Mesenchymal stem cell (in vitro differentiated cells and primary cell): Measurements from ENCODE around the gene CATSPER3.
"Not testable (repeated sequence)": the region's sequence is repeated elsewhere in the genome, so short reads cannot be mapped to it uniquely, and the experiment has no call there.

Experiments
- DNase-seq: peaks from one replicate; pipeline ENCODE4 v3.0.0-alpha.2; 2013
- H2AFZ ChIP-seq: one replicate; pipeline ENCODE4 v1.6.1; 2013; ENCODE audit warnings: low read depth, mild to moderate bottlenecking, control low read depth, inconsistent platforms, low read length, moderate library complexity
- H2AK5ac ChIP-seq: 2 replicates; pipeline ENCODE4 v1.6.1; 2013; ENCODE audit warnings: low read length, moderate library complexity, mild to moderate bottlenecking, inconsistent platforms; ENCODE audit not compliant: severe bottlenecking
- H2BK120ac ChIP-seq: one replicate; pipeline ENCODE4 v1.6.1; 2013; ENCODE audit warnings: low read depth, mild to moderate bottlenecking, inconsistent platforms, low read length, moderate library complexity
- H2BK12ac ChIP-seq, 2 experiments: one replicate each; pipeline ENCODE4 v1.6.1; 2013; ENCODE audit warnings: inconsistent platforms in 2 of 2, low read length in 2 of 2, mild to moderate bottlenecking in 2 of 2, moderate library complexity in 2 of 2, control low read depth in 1 of 2
- H2BK15ac ChIP-seq: one replicate; pipeline ENCODE4 v1.6.1; 2013; ENCODE audit warnings: mild to moderate bottlenecking, low read depth, inconsistent platforms; ENCODE audit not compliant: poor library complexity, severe bottlenecking
- H2BK5ac ChIP-seq: 2 replicates; pipeline ENCODE4 v1.6.1; 2013; ENCODE audit warnings: low read depth, mild to moderate bottlenecking, low read length, control low read depth, inconsistent platforms; ENCODE audit not compliant: poor library complexity, severe bottlenecking
- H3K14ac ChIP-seq, 2 experiments: one replicate each; pipeline ENCODE4 v1.6.1; 2013; ENCODE audit warnings: inconsistent platforms in 2 of 2, low read length in 2 of 2, control low read depth in 1 of 2, mild to moderate bottlenecking in 1 of 2, moderate library complexity in 1 of 2
- H3K18ac ChIP-seq, 2 experiments: one replicate each; pipeline ENCODE4 v1.6.1; 2013; ENCODE audit warnings: inconsistent platforms in 2 of 2, low read length in 2 of 2, control low read depth in 1 of 2, low read depth in 1 of 2, mild to moderate bottlenecking in 1 of 2
- H3K23ac ChIP-seq, 2 experiments: one replicate each; pipeline ENCODE4 v1.6.1; 2013; ENCODE audit warnings: inconsistent platforms in 2 of 2, low read length in 2 of 2, mild to moderate bottlenecking in 2 of 2, moderate library complexity in 2 of 2, control low read depth in 1 of 2
- H3K27ac ChIP-seq: 2 replicates; pipeline ENCODE4 v1.5.1; 2013; ENCODE audit warnings: mild to moderate bottlenecking, moderate library complexity, low read length, control low read depth, inconsistent platforms; ENCODE audit not compliant: poor library complexity, severe bottlenecking
- H3K27me3 ChIP-seq, 2 experiments: 2 replicates each; pipeline versions ENCODE4 v1.6.1 to v1.7.0; 2013; ENCODE audit warnings: low read length in 2 of 2, mild to moderate bottlenecking in 2 of 2, moderate library complexity in 2 of 2, control low read depth in 1 of 2, inconsistent platforms in 1 of 2; ENCODE audit not compliant: control insufficient read depth in 1 of 2, insufficient read depth in 1 of 2
- H3K36me3 ChIP-seq, 2 experiments: 2 replicates each; pipeline versions ENCODE4 v1.6.1 to v1.7.0; 2013; ENCODE audit warnings: low read length in 2 of 2, control low read depth in 1 of 2, inconsistent platforms in 1 of 2, low read depth in 1 of 2, mild to moderate bottlenecking in 1 of 2; ENCODE audit not compliant: insufficient read depth in 2 of 2, control insufficient read depth in 1 of 2
- H3K4ac ChIP-seq, 2 experiments: one replicate each; pipeline ENCODE4 v1.6.1; 2013; ENCODE audit warnings: inconsistent platforms in 2 of 2, low read length in 2 of 2, mild to moderate bottlenecking in 2 of 2, moderate library complexity in 2 of 2, control low read depth in 1 of 2, low read depth in 1 of 2
- H3K4me1 ChIP-seq: 2 replicates; pipeline ENCODE4 v1.6.1; 2013; ENCODE audit warnings: low read depth, low read length, control low read depth; ENCODE audit not compliant: control insufficient read depth, insufficient read depth
- H3K4me2 ChIP-seq: 2 replicates; pipeline ENCODE4 v1.6.1; 2013; ENCODE audit warnings: low read length, mild to moderate bottlenecking, inconsistent platforms; ENCODE audit not compliant: poor library complexity, severe bottlenecking
- H3K4me3 ChIP-seq, 2 experiments: 2 replicates each; pipeline versions ENCODE4 v1.5.1 to v1.7.0; 2013; ENCODE audit warnings: low read length in 2 of 2, mild to moderate bottlenecking in 2 of 2, control low read depth in 1 of 2, low read depth in 1 of 2; ENCODE audit not compliant: insufficient read depth in 1 of 2
- H3K79me1 ChIP-seq: replicated peaks from 2 replicates; pipeline ENCODE4 v1.6.1; 2013; ENCODE audit warnings: mild to moderate bottlenecking, control low read depth, low read length, inconsistent platforms; ENCODE audit not compliant: poor library complexity, severe bottlenecking
- H3K9ac ChIP-seq: 2 replicates; pipeline ENCODE4 v1.7.0; 2013; ENCODE audit warnings: mild to moderate bottlenecking, low read length, moderate library complexity
- H3K9me3 ChIP-seq: 2 replicates; pipeline ENCODE4 v1.7.0; 2013; ENCODE audit warnings: mild to moderate bottlenecking, low read length; ENCODE audit not compliant: control insufficient read depth
- H4K8ac ChIP-seq: one replicate; pipeline ENCODE4 v1.6.1; 2013; ENCODE audit warnings: inconsistent platforms, mild to moderate bottlenecking, low read length, moderate library complexity
- H4K91ac ChIP-seq: one replicate; pipeline ENCODE4 v1.6.1; 2013; ENCODE audit warnings: mild to moderate bottlenecking, low read length, inconsistent platforms
- WGBS: methylation state at CpG from one replicate; pipeline ENCODE4 v1.1.7; 2013; ENCODE audit warnings: mixed read lengths; 5-methylcytosine and 5-hydroxymethylcytosine counted together

Gene CATSPER3

DNA sequence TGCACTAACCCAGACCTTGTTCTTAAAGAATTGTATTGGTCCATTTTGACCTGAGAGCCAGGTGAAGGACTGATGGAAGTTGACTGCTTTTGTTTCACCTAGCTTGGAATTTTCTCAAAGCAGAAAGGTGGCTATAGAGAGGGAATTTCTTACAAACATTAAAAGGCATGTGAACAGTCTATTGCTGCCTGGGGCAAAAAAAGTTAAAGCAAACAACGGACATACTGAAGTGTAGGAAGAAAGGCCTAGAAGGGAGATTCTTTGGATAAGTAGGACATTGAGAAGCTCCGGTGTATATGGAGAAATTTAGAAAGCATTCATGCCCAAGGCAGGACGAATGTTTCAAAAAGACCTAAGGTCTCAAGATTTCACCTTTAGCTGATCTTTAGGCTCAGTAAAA, 11.7 kb downstream of the CATSPER3 start:
- 76% methylated on average over 3 of the region's 3 CpGs for WGBS

DNA sequence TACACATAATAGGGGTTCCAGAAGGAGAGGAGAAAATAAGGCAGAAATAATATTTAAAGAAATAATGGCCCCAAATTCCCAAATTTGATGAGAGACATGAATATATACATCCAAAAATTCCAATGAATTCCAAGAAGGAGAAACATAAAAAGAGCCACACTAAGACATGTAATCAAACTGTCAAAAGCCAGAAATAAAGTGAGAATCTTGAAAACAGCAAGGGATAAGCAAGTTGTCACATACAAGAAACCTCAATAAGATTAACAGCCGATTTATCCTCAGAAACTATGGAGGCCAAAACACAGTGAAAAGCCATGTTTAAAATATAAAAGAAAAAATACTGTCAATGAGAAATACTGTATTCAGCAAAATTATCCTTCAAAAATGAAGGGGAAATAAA, 14.5 kb downstream of the CATSPER3 start:
- WGBS: no CpG with 5 or more reads among the region's 1 CpG
- Histone ChIP-seq H3K36me3 (no peaks in the 10 kb centered on the region), H3K9ac (no peak overlapping the region), H3K14ac (no peak overlapping the region), H4K91ac (no peak overlapping the region), H3K27ac (no peak overlapping the region), H3K23ac (no peak overlapping the region), H2BK120ac (no peak overlapping the region), H2BK15ac (no peak overlapping the region), H3K4ac (no peak overlapping the region), H2AFZ (no peak overlapping the region), H3K4me2 (no peak overlapping the region), H2BK5ac (no peak overlapping the region), H3K4me1 (no peaks in the 10 kb centered on the region), H3K27me3 (no peaks in the 10 kb centered on the region), H3K4me3 (no peak overlapping the region), H3K79me1 (no peaks in the 10 kb centered on the region), H4K8ac (no peak overlapping the region), H2AK5ac (no peak overlapping the region), H3K9me3 (peaks cover 57% of the 10 kb centered on the region), H3K18ac (no peak overlapping the region), H2BK12ac (no peak overlapping the region)
- peak; percentile 18 for DNase-seq

More for the DNA sequence above, 11.7 kb downstream of the CATSPER3 start:
- Histone ChIP-seq H3K4me3 (no peak overlapping the region), H2BK5ac (no peak overlapping the region), H4K8ac (no peak overlapping the region), H2AK5ac (no peak overlapping the region), H3K4me1 (no peaks in the 10 kb centered on the region), H3K27ac (no peak overlapping the region), H3K36me3 (no peaks in the 10 kb centered on the region), H3K27me3 (no peaks in the 10 kb centered on the region), H3K79me1 (no peaks in the 10 kb centered on the region), H3K9me3 (peaks cover 51% of the 10 kb centered on the region), H3K18ac (no peak overlapping the region), H2BK120ac (no peak overlapping the region), H3K4me2 (no peak overlapping the region), H3K9ac (no peak overlapping the region), H2AFZ (no peak overlapping the region), H4K91ac (no peak overlapping the region), H2BK15ac (no peak overlapping the region), H3K23ac (no peak overlapping the region), H3K14ac (no peak overlapping the region), H3K4ac (no peak overlapping the region), H2BK12ac (no peak overlapping the region)
- no peak for DNase-seq

DNA sequence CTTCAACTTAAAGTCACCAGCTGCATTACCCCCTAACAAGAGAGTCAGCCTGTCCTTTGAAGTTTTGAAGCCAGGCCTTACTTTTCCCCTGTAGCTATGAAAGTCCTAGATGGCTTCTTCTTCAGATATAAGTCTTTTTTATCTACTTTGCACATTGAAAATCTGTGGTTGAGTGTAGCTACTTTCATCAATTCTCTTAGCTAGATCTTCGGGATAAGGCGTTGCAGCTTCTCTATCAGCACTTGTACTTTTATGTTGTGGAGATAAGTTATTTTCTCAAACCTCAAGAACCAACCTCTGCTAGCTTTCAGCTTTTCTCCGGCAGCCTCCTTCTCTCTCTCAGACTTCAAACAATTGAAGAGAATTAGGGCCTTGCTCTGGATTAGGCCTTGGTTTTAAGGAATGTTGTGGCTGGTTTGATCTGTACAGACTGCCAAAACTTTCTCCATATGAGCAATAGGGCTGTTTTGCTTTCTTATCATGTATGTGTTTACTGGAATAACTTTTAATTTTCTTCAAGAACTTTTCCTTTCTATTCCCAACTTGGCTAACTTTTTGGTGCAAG, 21.6 kb downstream of the CATSPER3 start:
- Histone ChIP-seq H3K4me3 (no peak overlapping the region), H3K4me2 (no peak overlapping the region), H3K18ac (no peak overlapping the region), H3K79me1 (no peaks in the 10 kb centered on the region), H2BK12ac (no peak overlapping the region), H3K36me3 (no peaks in the 10 kb centered on the region), H3K9me3 (peaks cover 11% of the 10 kb centered on the region), H3K9ac (no peak overlapping the region), H2BK5ac (no peak overlapping the region), H2BK15ac (no peak overlapping the region), H4K91ac (no peak overlapping the region), H2AFZ (no peak overlapping the region), H2BK120ac (no peak overlapping the region), H3K4ac (no peak overlapping the region), H3K27ac (no peak overlapping the region), H2AK5ac (no peak overlapping the region), H3K4me1 (no peaks in the 10 kb centered on the region), H4K8ac (no peak overlapping the region), H3K27me3 (peaks cover 0 to 3% of the 10 kb centered on the region in 2 experiments), H3K23ac (no peak overlapping the region), H3K14ac (no peak overlapping the region)
- no CpG with 5 or more reads among the region's 3 CpGs for WGBS
- no peak for DNase-seq

DNA sequence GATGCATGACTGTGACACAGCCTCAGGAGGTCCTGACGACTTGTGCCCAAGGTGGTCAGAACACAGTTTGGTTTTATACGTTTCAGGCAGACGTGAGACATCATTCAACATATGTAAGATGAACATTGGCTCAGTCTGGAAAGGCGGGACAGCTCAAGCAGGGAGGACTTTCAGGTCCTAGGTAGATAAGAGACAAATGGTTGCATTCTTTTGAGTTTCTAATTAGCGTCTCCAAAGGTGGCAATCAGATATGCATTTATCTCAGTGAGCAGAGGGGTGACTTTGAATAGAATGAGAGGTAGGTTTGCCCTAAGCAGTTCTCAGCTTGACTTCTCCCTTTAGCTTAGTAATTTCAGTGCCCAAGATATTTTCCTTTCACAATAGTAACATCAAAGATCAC, 22.5 kb downstream of the CATSPER3 start:
- not testable (repeated sequence) for H2AK5ac ChIP-seq, H2BK15ac ChIP-seq, H3K23ac ChIP-seq, H3K9me3 ChIP-seq, H2AFZ ChIP-seq, H3K4me3 ChIP-seq, H3K18ac ChIP-seq, H4K8ac ChIP-seq, H3K36me3 ChIP-seq, H3K27me3 ChIP-seq, H3K4ac ChIP-seq, DNase-seq, H2BK12ac ChIP-seq, H3K4me2 ChIP-seq, H3K79me1 ChIP-seq, H4K91ac ChIP-seq, H3K27ac ChIP-seq, H2BK5ac ChIP-seq, H3K9ac ChIP-seq, H3K4me1 ChIP-seq, H3K14ac ChIP-seq, H2BK120ac ChIP-seq
- WGBS: 34% methylated on average over 5 of the region's 5 CpGs
